Common myeloid progenitor, CD34-positive (primary cell): ENCODE data around the gene LEF1.
"Not testable (repeated sequence)": the region's sequence is repeated elsewhere in the genome, so short reads cannot be mapped to it uniquely, and the experiment has no call there.

Source experiments
- CTCF ChIA-PET: fragments of 350-600 bp; sonication (Branson Sonifier 250); formaldehyde crosslinking; loops from one replicate; lab custom pipeline; 2021; ENCODE audit warnings: antibody characterized with exemption; lab: Charles Lee
- POLR2A ChIA-PET: fragments of 350-600 bp; sonication (Branson Sonifier 250); formaldehyde crosslinking; loops from one replicate; lab custom pipeline; 2021; ENCODE audit warnings: antibody characterized with exemption; lab: Charles Lee
- DNase-seq, 3 donors: peaks; one replicate each; pipeline versions ENCODE4 v3.0.0 to v3.0.0-alpha.2; 2013
- H3K27ac ChIP-seq, 2 experiments: 1 replicate in 1 of 2; 2 replicates in 1 of 2; pipeline ENCODE4 v1.7.0; 2013; ENCODE audit warnings: inconsistent platforms in 2 of 2, low read length in 2 of 2, mild to moderate bottlenecking in 2 of 2, low read depth in 1 of 2, moderate library complexity in 1 of 2; ENCODE audit not compliant: severe bottlenecking in 2 of 2, insufficient read depth in 1 of 2, poor library complexity in 1 of 2
- H3K27me3 ChIP-seq, 5 experiments: replicated peaks in 2 of 5; 1 replicate in 3 of 5; 2 replicates in 2 of 5; pipeline versions ENCODE4 v1.6.1 to v1.7.0; 2013; ENCODE audit warnings: low read length in 4 of 5, mild to moderate bottlenecking in 2 of 5, moderate library complexity in 2 of 5, inconsistent platforms in 1 of 5; ENCODE audit not compliant: insufficient read depth in 5 of 5, control insufficient read depth in 4 of 5
- H3K36me3 ChIP-seq, 4 experiments: 1 replicate in 2 of 4; 2 replicates in 2 of 4; pipeline versions ENCODE4 v1.6.1 to v1.7.0; 2013; ENCODE audit warnings: low read length in 3 of 4, control low read depth in 1 of 4, mild to moderate bottlenecking in 1 of 4; ENCODE audit not compliant: control insufficient read depth in 4 of 4, insufficient read depth in 4 of 4
- H3K4me1 ChIP-seq, 4 experiments: 1 replicate in 3 of 4; 2 replicates in 1 of 4; pipeline versions ENCODE4 v1.6.1 to v1.7.1; 2013; ENCODE audit warnings: low read length in 3 of 4, mild to moderate bottlenecking in 3 of 4, control low read depth in 1 of 4, inconsistent platforms in 1 of 4, moderate library complexity in 1 of 4; ENCODE audit not compliant: control insufficient read depth in 4 of 4, insufficient read depth in 4 of 4; ENCODE audit errors: control extremely low read depth in 1 of 4
- H3K4me3 ChIP-seq, 7 experiments: 1 replicate in 4 of 7; 2 replicates in 3 of 7; pipeline versions ENCODE4 v1.5.1 to v1.7.0; 2013; ENCODE audit warnings: mild to moderate bottlenecking in 7 of 7, low read length in 6 of 7, moderate library complexity in 6 of 7, inconsistent platforms in 2 of 7, low read depth in 2 of 7, control low read depth in 1 of 7; ENCODE audit not compliant: insufficient read depth in 4 of 7, control insufficient read depth in 1 of 7; ENCODE audit errors: extremely low read depth in 1 of 7
- H3K9me3 ChIP-seq, 5 experiments: 1 replicate in 4 of 5; 2 replicates in 1 of 5; pipeline versions ENCODE4 v1.6.1 to v1.7.1; 2013; ENCODE audit warnings: low read length in 4 of 5, mild to moderate bottlenecking in 2 of 5, inconsistent platforms in 1 of 5, low read depth in 1 of 5, moderate library complexity in 1 of 5; ENCODE audit not compliant: control insufficient read depth in 4 of 5, insufficient read depth in 2 of 5; ENCODE audit errors: control extremely low read depth in 1 of 5
- WGBS: methylation state at CpG from one replicate; pipeline ENCODE4 v1.1.5; 2013; ENCODE audit not compliant: insufficient coverage; 5-methylcytosine and 5-hydroxymethylcytosine counted together

Gene LEF1

GRCh38 chr4:108054025-108054638 is 114.6 kb downstream of the LEF1 start:
- Histone ChIP-seq H3K4me1 (no peaks in the 10 kb centered on the region), H3K27ac (no peak overlapping the region), H3K36me3 (peaks cover 0 to 8% (median 0%) of the 10 kb centered on the region in 4 experiments), H3K9me3 (no peaks in the 10 kb centered on the region), H3K4me3 (no peak overlapping the region), H3K27me3 (peaks cover 0 to 11% (median 2%) of the 10 kb centered on the region in 5 experiments)
- DNase-seq: no peak
- 98% methylated on average over 15 of the region's 16 CpGs for WGBS
- ChIA-PET CTCF (interaction anchor here (1.2 kb wide), 1 partner anchor 279 kb away, joined by 3 read pairs; no protein-coding TSS in a partner anchor), POLR2A (no interaction called here)

- POLR2A ChIA-PET: no interaction called here
- CTCF ChIA-PET: interaction anchor here (0.8 kb wide), 1 partner anchor 9 kb away, joined by 3 read pairs; no protein-coding TSS in a partner anchor
- Histone ChIP-seq H3K27ac (no peak overlapping the region), H3K9me3 (no peaks in the 10 kb centered on the region), H3K27me3 (peaks cover 0 to 8% (median 2%) of the 10 kb centered on the region in 5 experiments), H3K4me1 (no peaks in the 10 kb centered on the region), H3K36me3 (peaks cover 0 to 8% (median 0%) of the 10 kb centered on the region in 4 experiments), H3K4me3 (no peak overlapping the region)
- WGBS: 100% methylated on average over 1 of the region's 1 CpG
- DNase-seq: no peak
Measured at GRCh38 chr4:108053251-108053711, 115.5 kb downstream of the LEF1 start.

GRCh38 chr4:108052558-108053120 is 116.1 kb downstream of the LEF1 start:
- Histone ChIP-seq H3K36me3 (peaks cover 0 to 8% (median 0%) of the 10 kb centered on the region in 4 experiments), H3K27ac (no peak overlapping the region), H3K4me3 (no peak overlapping the region), H3K27me3 (peaks cover 0 to 8% (median 2%) of the 10 kb centered on the region in 5 experiments), H3K9me3 (no peaks in the 10 kb centered on the region), H3K4me1 (no peaks in the 10 kb centered on the region)
- WGBS: 100% methylated on average over 2 of the region's 2 CpGs
- ChIA-PET CTCF (interaction anchor here (0.8 to 1.2 kb wide), 2 partner anchors 10 to 15 kb away, joined by 3 read pairs; no protein-coding TSS in a partner anchor), POLR2A (no interaction called here)
- DNase-seq: no peak

GRCh38 chr4:108051343-108051742 is 117.4 kb downstream of the LEF1 start:
- Histone ChIP-seq H3K36me3 (peaks cover 0 to 11% (median 0%) of the 10 kb centered on the region in 4 experiments), H3K27ac (no peak overlapping the region), H3K27me3 (peaks cover 0 to 8% (median 2%) of the 10 kb centered on the region in 5 experiments), H3K4me3 (no peak overlapping the region), H3K9me3 (no peaks in the 10 kb centered on the region), H3K4me1 (no peaks in the 10 kb centered on the region)
- over 99% methylated on average over 8 of the region's 10 CpGs for WGBS
- ChIA-PET CTCF (interaction anchor here (1.2 kb wide), 1 partner anchor 17 kb away, joined by 3 read pairs; no protein-coding TSS in a partner anchor), POLR2A (no interaction called here)
- no peak for DNase-seq

GRCh38 chr4:108050166-108051111 is 118.3 kb downstream of the LEF1 start:
- WGBS: 97% methylated on average over 3 of the region's 10 CpGs
- POLR2A ChIA-PET, H3K27ac ChIP-seq: not testable (repeated sequence)

GRCh38 chr4:108049406-108049805 is 119.3 kb downstream of the LEF1 start:
- ChIA-PET POLR2A (no interaction called here), CTCF (interaction anchor here (1.1 kb wide), 1 partner anchor 10 kb away, joined by 5 read pairs; no protein-coding TSS in a partner anchor)
- Histone ChIP-seq H3K9me3 (no peaks in the 10 kb centered on the region), H3K27ac (no peak overlapping the region), H3K27me3 (peaks cover 0 to 4% (median 2%) of the 10 kb centered on the region in 5 experiments), H3K36me3 (peaks cover 0 to 11% (median 0%) of the 10 kb centered on the region in 4 experiments), H3K4me3 (peak overlapping the region in 1 of 7 experiments; percentile 43), H3K4me1 (peaks cover 0 to 1% (median 0%) of the 10 kb centered on the region in 4 experiments)
- 94% methylated on average over 3 of the region's 5 CpGs for WGBS
- no peak for DNase-seq

More at GRCh38 chr4:108050166-108051111, 118.3 kb downstream of the LEF1 start:
- H3K9me3 ChIP-seq, H3K4me3 ChIP-seq, H3K4me1 ChIP-seq, DNase-seq, H3K27me3 ChIP-seq: not testable (repeated sequence)
- CTCF ChIA-PET: interaction anchor here (1.1 kb wide), 1 partner anchor 9 kb away, joined by 5 read pairs; no protein-coding TSS in a partner anchor
- H3K36me3 ChIP-seq: peaks cover 0 to 11% (median 0%) of the 10 kb centered on the region in 4 experiments
